ENCODE results near the gene ZBTB38. TPM values are rescaled to one million over a fixed set of nuclear protein-coding genes. Genes with fewer than 3 reads are reported as not detected.

The ZBTB38 gene
- total RNA-seq, 1 experiment from 2014 or later = 46.7 TPM

- no peak for ATAC-seq
- Histone ChIP-seq H3K9me3 (ENCODE audit: control insufficient read depth, insufficient read depth, low read depth, low read length) (no peaks in the 10 kb centered on the region), H3K36me3 (ENCODE audit: control insufficient read depth, insufficient read depth, low read length) (no peaks in the 10 kb centered on the region), H3K4me1 (ENCODE audit: control insufficient read depth, insufficient read depth, low read length) (no peaks in the 10 kb centered on the region; the same call in 1 of the 2 replicates), H3K4me3 (ENCODE audit: low read depth in 2 of 2, low read length in 2 of 2) (no peak overlapping the region), H3K27me3 (ENCODE audit: control insufficient read depth, insufficient read depth, low read length) (no peaks in the 10 kb centered on the region), H3K27ac (ENCODE audit: low read length) (no peak overlapping the region)
- in situ Hi-C loops (cut with HindIII; ENCODE audit: low pct_unique_long_range_greater_than_20kb, low sequenced_read_pairs) = no loop called here
- POLR2A ChIA-PET = no interaction called here
- CTCF ChIA-PET = no interaction called here
- BruUV-seq (replicated peaks) = no TSS peak
- intact Hi-C loops (cut with micrococcal nuclease; ENCODE audit: unreplicated experiment) = no loop called here
- no peak for TF ChIP-seq CTCF (IDR thresholded peaks at IDR 0.05)
- TF ChIP-seq SIN3A (IDR thresholded peaks at IDR 0.05; ENCODE audit: borderline replicate concordance, insufficient read depth, low read depth, low read length) = no peak
- TF ChIP-seq POLR2AphosphoS5 (IDR thresholded peaks at IDR 0.05; ENCODE audit: low read depth, low read length) = no peak
- TF ChIP-seq TCF7L2 (IDR thresholded peaks at IDR 0.05; ENCODE audit: low read depth, low read length) = no peak
- no peak for TF ChIP-seq REST (IDR thresholded peaks at IDR 0.05; ENCODE audit: insufficient read depth in 1 of 2, low read depth in 2 of 2, low read length in 1 of 2)
- no peak for DNase-seq (ENCODE audit: low read depth, low spot score)
Measured at GRCh38 chr3:141390747-141391146, 22.4 kb downstream of the ZBTB38 start.

- DNase-seq (ENCODE audit: low read depth, low spot score) (no peak), ATAC-seq (no peak)
- TF ChIP-seq REST (IDR thresholded peaks at IDR 0.05; ENCODE audit: insufficient read depth in 1 of 2, low read depth in 2 of 2, low read length in 1 of 2) = no peak
- TF ChIP-seq POLR2AphosphoS5 (IDR thresholded peaks at IDR 0.05; ENCODE audit: low read depth, low read length) = no peak
- TF ChIP-seq SIN3A (IDR thresholded peaks at IDR 0.05; ENCODE audit: borderline replicate concordance, insufficient read depth, low read depth, low read length) = no peak
- no peak for TF ChIP-seq CTCF (IDR thresholded peaks at IDR 0.05)
- no peak for TF ChIP-seq TCF7L2 (IDR thresholded peaks at IDR 0.05; ENCODE audit: low read depth, low read length)
- in situ Hi-C loops (cut with HindIII; ENCODE audit: low pct_unique_long_range_greater_than_20kb, low sequenced_read_pairs) (no loop called here), intact Hi-C loops (cut with micrococcal nuclease; ENCODE audit: unreplicated experiment) (no loop called here)
- CTCF ChIA-PET = no interaction called here
- H3K27ac ChIP-seq (ENCODE audit: low read length) = no peak overlapping the region
- H3K9me3 ChIP-seq (ENCODE audit: control insufficient read depth, insufficient read depth, low read depth, low read length) = no peaks in the 10 kb centered on the region
- H3K27me3 ChIP-seq (ENCODE audit: control insufficient read depth, insufficient read depth, low read length) = no peaks in the 10 kb centered on the region
- POLR2A ChIA-PET = no interaction called here
- H3K4me1 ChIP-seq (ENCODE audit: control insufficient read depth, insufficient read depth, low read length) = no peaks in the 10 kb centered on the region; the same call in 1 of the 2 replicates
- no TSS peak for BruUV-seq (replicated peaks)
- H3K4me3 ChIP-seq (ENCODE audit: low read depth in 2 of 2, low read length in 2 of 2) = no peak overlapping the region
- no peaks in the 10 kb centered on the region for H3K36me3 ChIP-seq (ENCODE audit: control insufficient read depth, insufficient read depth, low read length)
Measured at GRCh38 chr3:141391298-141391990, 23.1 kb downstream of the ZBTB38 start.
